GM12874 (cell line): ENCODE results near the gene SLC10A4.

ENCODE experiments used
- CTCF ChIP-seq: IDR thresholded peaks from 2 replicates; pipeline ENCODE4 v1.5.1; 2011; ENCODE audit warnings: low read depth, mild to moderate bottlenecking, control low read depth, low read length, moderate library complexity; ENCODE audit not compliant: insufficient read depth

SLC10A4 gene

GRCh38 chr4:48454591-48454990 is 28.6 kb upstream of the SLC10A4 start:
- no peak for TF ChIP-seq CTCF

- TF ChIP-seq CTCF: no peak
Observed at GRCh38 chr4:48461000-48461399, 22.1 kb upstream of the SLC10A4 start.

GRCh38 chr4:48462363-48462762 is 20.8 kb upstream of the SLC10A4 start:
- no peak for TF ChIP-seq CTCF

GRCh38 chr4:48467442-48467841 is 15.7 kb upstream of the SLC10A4 start:
- no peak for TF ChIP-seq CTCF

- TF ChIP-seq CTCF: no peak
Observed at GRCh38 chr4:48467891-48468290, 15.3 kb upstream of the SLC10A4 start.

GRCh38 chr4:48470137-48470536 is 13.0 kb upstream of the SLC10A4 start:
- TF ChIP-seq CTCF: no peak

- no peak for TF ChIP-seq CTCF
Observed at GRCh38 chr4:48470570-48470969, 12.6 kb upstream of the SLC10A4 start.

- no peak for TF ChIP-seq CTCF
Observed at GRCh38 chr4:48472794-48473193, 10.3 kb upstream of the SLC10A4 start.
